ENCODE measurements around the gene EBI3.
"Not testable (repeated sequence)": the region's sequence is repeated elsewhere in the genome, so short reads cannot be mapped to it uniquely, and the experiment has no call there.

The EBI3 gene

GRCh38 chr19:4228765-4229178 is 551 bp upstream of the EBI3 start:
- DNase-seq (ENCODE audit: extremely low read depth, insufficient read length) = no peak
- H3K36me3 ChIP-seq (ENCODE audit: control insufficient read depth, insufficient read depth, low read length) = peaks cover 5% of the 10 kb centered on the region
- peak overlapping the region; percentile 94 for H3K4me3 ChIP-seq (replicated peaks; ENCODE audit: low read depth, low read length)
- no peak for TF ChIP-seq CTCF (IDR thresholded peaks at IDR 0.05; ENCODE audit: insufficient read depth, low read length, poor library complexity, severe bottlenecking)
- H3K27me3 ChIP-seq (replicated peaks; ENCODE audit: control insufficient read depth, insufficient read depth, low read length) = no peaks in the 10 kb centered on the region

- not testable (repeated sequence) for H3K27me3 ChIP-seq (replicated peaks; ENCODE audit: control insufficient read depth, insufficient read depth, low read length); DNase-seq (ENCODE audit: extremely low read depth, insufficient read length); H3K36me3 ChIP-seq (ENCODE audit: control insufficient read depth, insufficient read depth, low read length)
- H3K4me3 ChIP-seq (replicated peaks; ENCODE audit: low read depth, low read length) = peak overlapping the region; percentile 94
Measured at GRCh38 chr19:4230237-4230636, 914 bp downstream of the EBI3 start.

GRCh38 chr19:4231521-4231920 is 2.2 kb downstream of the EBI3 start:
- Histone ChIP-seq H3K36me3 (ENCODE audit: control insufficient read depth, insufficient read depth, low read length) (peaks cover 11% of the 10 kb centered on the region), H3K4me3 (replicated peaks; ENCODE audit: low read depth, low read length) (peak overlapping the region; percentile 94)
- DNase-seq (ENCODE audit: extremely low read depth, insufficient read length); H3K27me3 ChIP-seq (replicated peaks; ENCODE audit: control insufficient read depth, insufficient read depth, low read length): not testable (repeated sequence)

- not testable (repeated sequence) for DNase-seq (ENCODE audit: extremely low read depth, insufficient read length); H3K27me3 ChIP-seq (replicated peaks; ENCODE audit: control insufficient read depth, insufficient read depth, low read length)
- Histone ChIP-seq H3K4me3 (replicated peaks; ENCODE audit: low read depth, low read length) (peak overlapping the region; percentile 26), H3K36me3 (ENCODE audit: control insufficient read depth, insufficient read depth, low read length) (peaks cover 17% of the 10 kb centered on the region)
Measured at GRCh38 chr19:4232139-4232538, 2.8 kb downstream of the EBI3 start.

GRCh38 chr19:4232614-4233281 is 3.4 kb downstream of the EBI3 start:
- peaks cover 17% of the 10 kb centered on the region for H3K36me3 ChIP-seq (ENCODE audit: control insufficient read depth, insufficient read depth, low read length)
- peak; percentile 55 for DNase-seq (ENCODE audit: extremely low read depth, insufficient read length)
- H3K4me3 ChIP-seq (replicated peaks; ENCODE audit: low read depth, low read length) = peak overlapping the region; percentile 26
- H3K27me3 ChIP-seq (replicated peaks; ENCODE audit: control insufficient read depth, insufficient read depth, low read length) = no peaks in the 10 kb centered on the region
- no peak for TF ChIP-seq CTCF (IDR thresholded peaks at IDR 0.05; ENCODE audit: insufficient read depth, low read length, poor library complexity, severe bottlenecking)

- peak; percentile 95 for TF ChIP-seq CTCF (IDR thresholded peaks at IDR 0.05; ENCODE audit: insufficient read depth, low read length, poor library complexity, severe bottlenecking)
- Histone ChIP-seq H3K36me3 (ENCODE audit: control insufficient read depth, insufficient read depth, low read length) (peaks cover 19% of the 10 kb centered on the region), H3K4me3 (replicated peaks; ENCODE audit: low read depth, low read length) (peak overlapping the region; percentile 26; the same call in 1 of the 2 replicates), H3K27me3 (replicated peaks; ENCODE audit: control insufficient read depth, insufficient read depth, low read length) (no peaks in the 10 kb centered on the region)
- DNase-seq (ENCODE audit: extremely low read depth, insufficient read length) = peak; percentile 68
Measured at GRCh38 chr19:4233282-4233853, 4.0 kb downstream of the EBI3 start.

GRCh38 chr19:4234142-4234861 is 5.0 kb downstream of the EBI3 start:
- Histone ChIP-seq H3K36me3 (ENCODE audit: control insufficient read depth, insufficient read depth, low read length) (peaks cover 21% of the 10 kb centered on the region), H3K27me3 (replicated peaks; ENCODE audit: control insufficient read depth, insufficient read depth, low read length) (no peaks in the 10 kb centered on the region), H3K4me3 (replicated peaks; ENCODE audit: low read depth, low read length) (no peak overlapping the region)
- no peak for DNase-seq (ENCODE audit: extremely low read depth, insufficient read length)
- no peak for TF ChIP-seq CTCF (IDR thresholded peaks at IDR 0.05; ENCODE audit: insufficient read depth, low read length, poor library complexity, severe bottlenecking)

All from GM06990 (cell line).